OCI-LY1 (cell line): Measurements from ENCODE around the gene GOLGA8N.
"Not testable (repeated sequence)": the region's sequence is repeated elsewhere in the genome, so short reads cannot be mapped to it uniquely, and the experiment has no call there.

Experiments used
- EZH2 ChIP-seq: fragments of 200-600 bp; sonication (generic), shearing (Covaris generic); IDR thresholded peaks from 2 replicates; pipeline ENCODE4 v1.8.0; 2017; ENCODE audit warnings: borderline replicate concordance, mixed run types, mild to moderate bottlenecking, antibody characterized with exemption, low read length, moderate library complexity, mixed read lengths
- TF ChIP-seq, protein P1 (sequence below): fragments of 200-600 bp; sonication (generic), shearing (Covaris generic); IDR thresholded peaks from 2 replicates; pipeline ENCODE4 v1.5.1; 2017; ENCODE audit warnings: mild to moderate bottlenecking, antibody characterized with exemption, low read length, moderate library complexity, mixed read lengths

DNA sequence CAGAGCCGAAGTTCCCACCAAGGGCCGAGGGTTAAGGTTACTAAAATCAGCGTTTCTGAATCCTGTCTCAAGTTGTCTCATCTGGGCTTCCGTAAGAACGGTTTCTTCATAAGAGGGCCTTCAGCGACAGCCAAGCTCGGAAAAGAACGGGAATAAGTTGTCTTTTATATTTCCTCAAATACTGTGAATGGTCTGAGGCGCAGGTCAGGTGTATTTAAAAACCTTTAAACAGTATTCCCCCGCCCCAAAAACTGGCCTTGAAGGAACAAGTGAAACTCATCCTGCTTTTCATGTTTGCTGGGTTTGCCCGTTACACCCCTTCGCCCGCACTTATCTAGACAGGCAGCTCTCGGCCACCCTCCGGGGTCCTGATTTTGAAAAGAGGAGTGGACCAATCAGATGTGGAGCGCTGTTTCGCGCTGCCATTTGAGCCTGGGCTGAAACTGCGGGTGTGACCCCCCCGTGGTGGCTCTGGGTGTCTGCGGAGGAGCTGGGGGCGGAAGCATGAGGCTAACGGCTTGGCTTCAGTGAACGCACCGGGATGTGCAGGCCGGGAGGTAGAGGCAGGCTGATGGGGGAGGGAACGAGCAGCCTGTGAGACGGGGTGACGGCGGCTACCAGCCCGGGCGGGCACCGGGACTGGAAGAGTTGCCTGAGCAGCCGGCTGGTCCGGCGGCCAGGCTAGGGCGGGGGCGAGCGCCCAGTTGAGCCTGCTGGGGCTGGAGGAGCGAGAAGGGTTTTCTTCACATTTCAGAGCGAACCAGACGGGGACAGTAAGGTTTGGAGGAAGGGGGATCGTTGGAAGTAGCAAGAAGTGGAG is 22.0 kb downstream of the GOLGA8N start, which contains the start of gene ARHGAP11A:
- TF ChIP-seq, protein P1, sequence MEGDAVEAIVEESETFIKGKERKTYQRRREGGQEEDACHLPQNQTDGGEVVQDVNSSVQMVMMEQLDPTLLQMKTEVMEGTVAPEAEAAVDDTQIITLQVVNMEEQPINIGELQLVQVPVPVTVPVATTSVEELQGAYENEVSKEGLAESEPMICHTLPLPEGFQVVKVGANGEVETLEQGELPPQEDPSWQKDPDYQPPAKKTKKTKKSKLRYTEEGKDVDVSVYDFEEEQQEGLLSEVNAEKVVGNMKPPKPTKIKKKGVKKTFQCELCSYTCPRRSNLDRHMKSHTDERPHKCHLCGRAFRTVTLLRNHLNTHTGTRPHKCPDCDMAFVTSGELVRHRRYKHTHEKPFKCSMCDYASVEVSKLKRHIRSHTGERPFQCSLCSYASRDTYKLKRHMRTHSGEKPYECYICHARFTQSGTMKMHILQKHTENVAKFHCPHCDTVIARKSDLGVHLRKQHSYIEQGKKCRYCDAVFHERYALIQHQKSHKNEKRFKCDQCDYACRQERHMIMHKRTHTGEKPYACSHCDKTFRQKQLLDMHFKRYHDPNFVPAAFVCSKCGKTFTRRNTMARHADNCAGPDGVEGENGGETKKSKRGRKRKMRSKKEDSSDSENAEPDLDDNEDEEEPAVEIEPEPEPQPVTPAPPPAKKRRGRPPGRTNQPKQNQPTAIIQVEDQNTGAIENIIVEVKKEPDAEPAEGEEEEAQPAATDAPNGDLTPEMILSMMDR, result not testable (repeated sequence)
- not testable (repeated sequence) for TF ChIP-seq EZH2
